GM18861 (cell line): Measurements from ENCODE around the gene PLPP4.

ENCODE experiments used
- ATAC-seq: cut with Tn5 transposase; IDR thresholded peaks from one replicate; pipeline ENCODE4 v1.9.1; 2021; ENCODE audit not compliant: unreplicated experiment

PLPP4 gene

GRCh38 chr10:120456143-120456625 lies 843 bp upstream of the PLPP4 start:
- no peak for ATAC-seq

- no peak for ATAC-seq
These were observed 575 bp downstream of the PLPP4 start for GRCh38 chr10:120457431-120458172.

GRCh38 chr10:120458432-120458831 lies 1.4 kb downstream of the PLPP4 start:
- no peak for ATAC-seq

GRCh38 chr10:120459185-120459584 lies 2.2 kb downstream of the PLPP4 start:
- ATAC-seq = no peak

- ATAC-seq = no peak
These were observed 3.2 kb downstream of the PLPP4 start for GRCh38 chr10:120460186-120460585.

GRCh38 chr10:120460776-120461175 lies 3.7 kb downstream of the PLPP4 start:
- no peak for ATAC-seq

GRCh38 chr10:120462018-120462682 lies 5.1 kb downstream of the PLPP4 start:
- ATAC-seq = no peak

GRCh38 chr10:120465138-120465537 lies 8.1 kb downstream of the PLPP4 start:
- ATAC-seq = no peak

- ATAC-seq = no peak
These were observed 9.0 kb downstream of the PLPP4 start for GRCh38 chr10:120466006-120466405.

GRCh38 chr10:120473593-120473992 lies 16.6 kb downstream of the PLPP4 start:
- ATAC-seq = peak; percentile 67

- no peak for ATAC-seq
These were observed 17.9 kb downstream of the PLPP4 start for GRCh38 chr10:120474956-120475355.

GRCh38 chr10:120475844-120476791 lies 19.1 kb downstream of the PLPP4 start:
- no peak for ATAC-seq

GRCh38 chr10:120477021-120477742 lies 20.2 kb downstream of the PLPP4 start:
- ATAC-seq = no peak

GRCh38 chr10:120477743-120478141 lies 20.7 kb downstream of the PLPP4 start:
- no peak for ATAC-seq

- ATAC-seq = no peak
These were observed 21.4 kb downstream of the PLPP4 start for GRCh38 chr10:120478386-120478785.

GRCh38 chr10:120479506-120479905 lies 22.5 kb downstream of the PLPP4 start:
- ATAC-seq = no peak

GRCh38 chr10:120480065-120480600 lies 23.1 kb downstream of the PLPP4 start:
- ATAC-seq = no peak

- ATAC-seq = no peak
These were observed 23.8 kb downstream of the PLPP4 start for GRCh38 chr10:120480848-120481247.

GRCh38 chr10:120483006-120483405 lies 26.0 kb downstream of the PLPP4 start:
- no peak for ATAC-seq

GRCh38 chr10:120483651-120484301 lies 26.7 kb downstream of the PLPP4 start:
- no peak for ATAC-seq
